Lower leg skin (tissue), 4 donors: ENCODE data around the gene E2F3. TPM values are rescaled to one million over a fixed set of nuclear protein-coding genes. Genes with fewer than 3 reads are reported as not detected.

Experiments
- DNase-seq, 2 donors: peaks; one replicate each; pipeline ENCODE4 v3.0.0-alpha.2; 2019; ENCODE audit warnings: low spot score in 2 of 2
- H3K4me3 ChIP-seq: fragments of 200-600 bp; sonication (generic); 2 replicates; pipeline ENCODE4 v1.5.1; 2017; ENCODE audit warnings: mild to moderate bottlenecking, low read depth; ENCODE audit not compliant: poor library complexity, severe bottlenecking
- POLR2A ChIP-seq, 2 donors: fragments of 450-650 bp; IDR thresholded peaks; one replicate each; pipeline ENCODE4 v1.6.1; 2016 to 2017; ENCODE audit warnings: antibody characterized with exemption in 2 of 2, mild to moderate bottlenecking in 1 of 2, moderate library complexity in 1 of 2
- WGBS, 2 donors: methylation state at CpG; one replicate each; pipeline ENCODE4 v1.1.5; 2018; 5-methylcytosine and 5-hydroxymethylcytosine counted together
- intact Hi-C: fragments of 100-400 bp; cut with DNase I; formaldehyde crosslinking; loops from one replicate; pipeline ENCODE4 v1.15.0; 2023; ENCODE audit warnings: low total_unique reads
- total RNA-seq, 4 donors: library from RNA; depleted of rRNA; stranded (reverse); fragments of >200 nt; gene quantifications; one replicate each; pipeline ENCODE4 v1.1.0, GENCODE V29; 2016
- TF ChIP-seq, protein P1 (sequence below), 3 donors: fragments of 450-650 bp; IDR thresholded peaks; one replicate each; pipeline ENCODE4 v1.5.1; 2016; ENCODE audit warnings: antibody characterized with exemption in 3 of 3, mild to moderate bottlenecking in 3 of 3, moderate library complexity in 2 of 3

Gene E2F3
- total RNA-seq: 1 to 10 TPM; 1.4 to 3.5 (median 2.0) TPM

DNA sequence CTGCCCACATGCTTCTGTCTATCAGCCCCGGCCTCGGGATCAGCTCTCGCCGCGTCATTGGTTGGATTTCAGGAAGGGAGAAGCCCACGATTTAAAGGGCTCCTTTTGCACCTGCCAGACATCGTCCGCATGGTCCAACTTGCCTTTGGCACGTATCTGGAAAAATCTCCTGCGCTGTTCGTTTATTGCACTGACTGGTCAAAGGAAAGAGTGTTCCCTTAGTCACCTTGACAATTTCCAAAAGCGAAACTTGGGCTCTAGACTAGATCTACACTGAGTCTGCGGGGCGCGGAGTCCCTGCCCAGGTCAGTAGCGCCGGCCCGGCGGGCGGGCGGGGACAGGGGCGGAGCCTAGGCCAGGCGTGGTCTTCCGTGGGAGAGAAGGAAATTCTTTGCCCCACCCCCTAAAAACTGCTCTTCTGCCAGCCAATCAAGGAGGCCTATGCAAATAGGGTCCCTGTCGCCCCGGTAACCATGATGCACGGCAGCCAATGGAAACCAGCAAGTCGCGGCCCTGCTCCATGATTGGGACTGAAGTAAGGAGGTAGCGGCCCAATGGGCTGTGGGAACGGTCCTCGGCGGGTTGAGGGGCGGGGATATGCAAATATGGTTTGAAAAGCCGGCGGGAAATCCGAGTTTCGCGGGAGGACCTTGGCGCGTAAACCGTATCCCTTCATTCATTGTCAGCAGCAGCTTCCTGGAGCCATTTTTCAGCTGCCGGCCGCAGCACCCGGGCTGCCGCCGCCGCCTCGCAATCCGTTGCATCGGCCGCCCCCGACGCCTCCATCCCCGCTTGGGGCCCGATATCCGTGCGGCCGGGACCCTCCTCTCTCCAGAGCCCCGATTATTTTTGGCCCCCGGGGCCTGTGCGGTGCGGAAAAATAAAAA, at the start of gene E2F3:
E2F3 (plus strand) TSS at position 675 of the 887 bp plus-strand sequence. CDS start 354 bp downstream, outside the sequence.
- TF ChIP-seq, protein P1, sequence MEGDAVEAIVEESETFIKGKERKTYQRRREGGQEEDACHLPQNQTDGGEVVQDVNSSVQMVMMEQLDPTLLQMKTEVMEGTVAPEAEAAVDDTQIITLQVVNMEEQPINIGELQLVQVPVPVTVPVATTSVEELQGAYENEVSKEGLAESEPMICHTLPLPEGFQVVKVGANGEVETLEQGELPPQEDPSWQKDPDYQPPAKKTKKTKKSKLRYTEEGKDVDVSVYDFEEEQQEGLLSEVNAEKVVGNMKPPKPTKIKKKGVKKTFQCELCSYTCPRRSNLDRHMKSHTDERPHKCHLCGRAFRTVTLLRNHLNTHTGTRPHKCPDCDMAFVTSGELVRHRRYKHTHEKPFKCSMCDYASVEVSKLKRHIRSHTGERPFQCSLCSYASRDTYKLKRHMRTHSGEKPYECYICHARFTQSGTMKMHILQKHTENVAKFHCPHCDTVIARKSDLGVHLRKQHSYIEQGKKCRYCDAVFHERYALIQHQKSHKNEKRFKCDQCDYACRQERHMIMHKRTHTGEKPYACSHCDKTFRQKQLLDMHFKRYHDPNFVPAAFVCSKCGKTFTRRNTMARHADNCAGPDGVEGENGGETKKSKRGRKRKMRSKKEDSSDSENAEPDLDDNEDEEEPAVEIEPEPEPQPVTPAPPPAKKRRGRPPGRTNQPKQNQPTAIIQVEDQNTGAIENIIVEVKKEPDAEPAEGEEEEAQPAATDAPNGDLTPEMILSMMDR (IDR thresholded peaks at IDR 0.05): no peak
- TF ChIP-seq POLR2A (IDR thresholded peaks at IDR 0.05): no peak
- WGBS, 2 donors: 0 to 1% methylated on average over 57 to 63 of the region's 63 CpGs
- intact Hi-C loops: no loop called here
- peak within 1 kb of the TSS; percentile 60 for H3K4me3 ChIP-seq
- DNase-seq: peak; percentile 100

DNA sequence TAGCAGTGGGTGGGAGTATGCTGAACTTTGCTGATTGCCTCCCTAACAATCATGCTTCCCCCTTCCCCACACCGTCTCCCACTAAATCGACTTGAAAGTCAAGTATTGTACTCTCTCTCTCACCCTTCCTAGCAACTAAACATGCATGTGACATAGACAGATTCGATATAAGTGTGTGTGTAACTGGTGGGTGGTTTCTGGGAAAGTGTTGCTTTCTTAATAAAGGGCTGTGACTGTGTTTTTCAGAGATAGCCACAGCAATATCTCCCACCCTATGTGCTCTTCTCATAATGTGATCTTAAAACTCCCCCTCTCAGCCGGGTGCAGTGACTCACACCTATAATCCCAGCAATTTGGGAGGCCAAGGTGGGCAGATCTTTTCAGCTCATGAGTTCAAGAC, 49.3 kb upstream of the E2F3 start:
- no peak for DNase-seq
- no peak overlapping the region for H3K4me3 ChIP-seq
- TF ChIP-seq, protein P1 (IDR thresholded peaks at IDR 0.05): no peak
- TF ChIP-seq POLR2A (IDR thresholded peaks at IDR 0.05): no peak
- intact Hi-C loops: no loop called here
- 77 to 79% methylated on average over 4 of the region's 4 CpGs for WGBS, 2 donors

DNA sequence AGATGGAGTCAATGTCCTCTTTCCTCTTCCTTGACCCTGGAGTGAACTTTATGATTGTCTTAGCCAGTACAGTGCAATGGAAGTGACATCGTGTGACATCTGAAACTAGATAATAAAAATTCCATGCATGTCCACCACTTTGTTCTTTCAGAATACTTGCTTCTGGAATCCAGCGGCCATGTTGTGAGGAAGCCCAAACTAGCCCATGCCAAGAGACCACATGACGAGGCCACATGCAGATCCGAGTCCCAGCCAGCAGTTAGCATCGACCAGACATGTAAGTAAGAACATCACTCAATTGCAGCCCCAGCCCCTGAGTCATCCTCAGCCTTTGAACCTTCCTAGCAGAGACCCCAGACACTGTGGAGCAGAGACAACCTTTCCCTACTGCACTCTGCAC, 48.5 kb upstream of the E2F3 start:
- H3K4me3 ChIP-seq: no peak overlapping the region
- intact Hi-C loops: no loop called here
- 86 to 89% methylated on average over 5 of the region's 5 CpGs for WGBS, 2 donors
- no peak for TF ChIP-seq POLR2A (IDR thresholded peaks at IDR 0.05)
- TF ChIP-seq, protein P1 (IDR thresholded peaks at IDR 0.05): no peak
- no peak for DNase-seq

DNA sequence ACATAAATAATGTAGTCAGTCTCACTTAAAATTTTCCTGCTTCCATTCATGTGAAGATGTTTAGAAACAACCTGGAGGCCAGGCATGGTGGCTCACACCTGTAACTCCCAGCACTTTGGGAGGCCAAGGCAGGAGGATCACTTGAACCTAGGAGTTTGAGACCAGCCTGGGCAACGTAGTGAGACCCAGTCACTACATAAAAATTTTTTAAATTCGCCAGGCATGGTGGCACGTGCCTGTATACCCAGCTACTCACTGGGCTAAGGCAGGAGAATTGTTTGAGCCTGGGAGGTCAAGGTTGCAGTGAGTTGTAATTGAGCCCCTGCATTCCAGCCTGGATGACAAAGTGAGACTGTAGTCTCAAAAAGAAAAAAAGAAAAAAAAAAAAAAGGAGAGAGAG, 47.3 kb upstream of the E2F3 start:
- 82 to 87% methylated on average over 3 of the region's 3 CpGs for WGBS, 2 donors
- no peak overlapping the region for H3K4me3 ChIP-seq
- DNase-seq: no peak
- intact Hi-C loops: no loop called here
- TF ChIP-seq, protein P1 (IDR thresholded peaks at IDR 0.05): no peak
- no peak for TF ChIP-seq POLR2A (IDR thresholded peaks at IDR 0.05)

DNA sequence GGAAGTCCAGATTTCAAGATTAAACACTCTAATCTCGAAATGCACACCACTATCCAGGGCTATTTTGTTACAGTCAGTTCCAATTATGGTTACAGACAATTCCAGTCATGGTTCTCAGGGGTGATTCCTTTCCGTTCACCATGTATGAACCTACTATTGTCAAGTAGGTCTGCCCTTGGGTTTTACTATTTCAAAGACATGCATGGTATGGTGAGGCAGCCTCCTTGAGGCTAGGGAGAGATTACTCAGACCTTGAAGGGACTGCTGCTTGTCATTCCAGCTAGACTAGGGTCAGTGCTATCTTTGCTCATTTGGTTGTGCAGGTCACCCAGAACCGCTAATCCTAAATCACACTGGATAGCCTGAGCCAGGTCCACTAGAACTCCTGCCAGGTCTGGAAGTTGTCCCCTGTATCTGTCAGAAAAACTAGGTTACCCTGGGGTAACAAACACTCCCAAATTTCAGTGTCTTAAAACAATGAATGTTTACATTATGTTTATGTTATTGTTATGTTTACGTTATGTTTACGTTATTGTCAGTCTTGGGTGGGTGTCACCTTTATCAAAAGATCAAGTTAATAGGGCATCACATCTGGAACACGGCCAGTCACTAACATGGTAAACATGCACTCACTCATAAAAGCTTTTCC, 41.1 kb upstream of the E2F3 start:
- no peak for DNase-seq
- intact Hi-C loops: no loop called here
- H3K4me3 ChIP-seq: no peak overlapping the region
- WGBS, 2 donors: 87% methylated on average over 6 of the region's 6 CpGs
- TF ChIP-seq, protein P1 (IDR thresholded peaks at IDR 0.05): no peak
- TF ChIP-seq POLR2A (IDR thresholded peaks at IDR 0.05): no peak
